ENCODE measurements around the gene DOCK1.

DNA sequence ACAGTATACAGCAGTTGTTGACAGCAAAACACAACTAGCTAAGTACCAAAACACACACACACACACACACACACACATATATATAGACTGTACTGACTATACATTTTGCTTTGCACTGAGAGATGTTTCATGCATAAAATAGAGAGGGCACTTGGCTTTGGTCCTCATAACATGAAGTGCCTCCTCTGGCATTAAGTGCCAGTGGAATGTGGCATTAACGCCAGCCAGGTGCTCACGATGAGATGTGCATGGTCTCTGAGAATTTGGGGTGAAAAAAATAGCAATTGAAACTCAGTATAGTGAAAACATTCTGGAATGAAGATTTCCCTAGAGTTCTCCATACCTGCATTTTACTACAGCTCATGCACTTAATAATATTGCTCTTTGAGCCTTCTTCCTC, 361.2 kb downstream of the DOCK1 start:
- TF ChIP-seq POLR2A (IDR thresholded peaks at IDR 0.05) = no peak
- TF ChIP-seq CTCF (IDR thresholded peaks at IDR 0.05) = no peak
- no peak for TF ChIP-seq POLR2AphosphoS5 (IDR thresholded peaks at IDR 0.05)
